Hematopoietic multipotent progenitor cell treated with erythropoietin and hydrocortisone succinate and interleukin-3 and kit ligand, for 6 days (in vitro differentiated cells): ENCODE data around the gene FBXO48.

Experiments
- DNase-seq: peaks from one replicate; pipeline ENCODE4 v3.0.0-alpha.2; 2015

Gene FBXO48

DNA sequence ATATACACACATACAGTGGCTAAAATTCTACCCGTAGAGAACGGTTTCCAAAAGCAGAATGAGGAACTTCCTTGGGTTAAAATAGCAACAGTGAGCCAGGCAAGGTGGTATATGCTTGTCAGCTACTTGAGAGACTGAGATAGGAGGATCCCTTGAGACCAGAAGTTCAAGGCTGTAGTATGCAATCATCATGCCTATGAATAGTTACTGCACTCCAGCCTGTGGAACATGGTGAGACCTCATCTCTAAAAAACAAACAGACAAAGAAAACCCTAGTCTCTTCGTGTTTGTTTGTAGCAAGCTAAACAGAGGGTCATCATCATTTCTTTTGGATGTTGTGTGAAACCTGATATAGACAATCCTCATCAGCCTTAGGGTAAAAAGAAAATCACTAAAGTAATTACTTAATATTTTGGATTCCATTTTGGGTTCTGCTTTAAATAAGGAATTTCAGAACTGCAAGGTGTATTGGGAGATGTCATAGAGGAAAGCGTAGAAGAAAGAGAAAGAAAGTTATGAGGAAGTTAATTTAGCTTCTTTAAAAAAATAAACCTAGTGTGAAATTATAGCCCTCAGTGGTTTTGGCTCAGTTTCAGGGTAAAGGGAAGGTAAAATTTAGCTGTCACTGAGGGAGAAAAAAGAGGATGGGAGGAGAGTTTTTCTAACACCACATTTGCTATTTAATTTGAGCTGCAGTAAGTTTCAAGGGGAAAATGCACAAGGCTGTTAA, 55.5 kb downstream of the FBXO48 start:
- peak; percentile 57 for DNase-seq
